ENCODE data around the gene ASCC3.

Gene ASCC3

GRCh38 chr6:100484474-100484873 lies 396.7 kb downstream of the ASCC3 start:
- DNase-seq: no peak

- no peak for DNase-seq
Measured at GRCh38 chr6:100482698-100483097, 398.4 kb downstream of the ASCC3 start.

GRCh38 chr6:100479179-100480035 lies 401.7 kb downstream of the ASCC3 start:
- DNase-seq: peak; percentile 46

DNA sequence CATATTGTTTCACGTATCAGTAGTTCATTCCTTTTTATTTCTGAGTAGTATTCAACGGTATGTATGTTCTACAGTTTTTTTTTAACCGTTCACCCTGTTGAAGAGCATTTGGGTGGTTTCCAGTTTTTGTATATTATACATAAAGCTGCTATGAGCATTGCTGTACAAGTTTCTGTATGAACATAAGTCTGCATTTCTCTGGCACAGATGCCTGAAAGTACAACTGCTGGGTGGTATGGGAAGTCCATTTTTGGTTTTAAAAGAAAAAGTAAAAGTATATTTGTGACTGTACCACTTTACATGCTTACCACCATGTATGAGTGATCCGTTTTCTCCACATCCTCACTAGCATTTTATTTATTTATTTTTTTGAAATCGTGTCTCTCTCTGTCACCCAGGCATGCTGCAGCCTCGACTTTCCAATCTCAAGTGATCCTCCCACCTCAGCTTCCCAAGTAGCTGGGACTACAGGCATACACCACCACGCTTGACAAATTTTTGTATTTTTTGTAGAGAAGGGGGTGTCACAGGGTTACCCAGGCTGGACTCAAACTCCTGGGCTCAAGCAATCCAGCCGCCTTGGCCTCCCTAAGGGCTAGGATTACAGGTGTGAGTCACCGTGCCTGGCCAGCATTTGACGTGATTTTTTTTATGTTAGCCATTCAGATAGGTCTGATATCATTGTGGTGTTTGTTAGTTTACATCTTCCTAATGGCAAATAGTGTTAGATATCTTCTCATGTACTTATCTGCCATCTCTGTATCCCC lies 405.4 kb downstream of the ASCC3 start:
- no peak for DNase-seq

- DNase-seq: no peak
Measured at GRCh38 chr6:100473182-100473581, 407.9 kb downstream of the ASCC3 start.

- peak; percentile 82 for DNase-seq
Measured at GRCh38 chr6:100472674-100473073, 408.5 kb downstream of the ASCC3 start.

GRCh38 chr6:100470422-100471120 lies 410.6 kb downstream of the ASCC3 start:
- no peak for DNase-seq

- DNase-seq: no peak
Measured at GRCh38 chr6:100469101-100469859, 411.8 kb downstream of the ASCC3 start.

DNA sequence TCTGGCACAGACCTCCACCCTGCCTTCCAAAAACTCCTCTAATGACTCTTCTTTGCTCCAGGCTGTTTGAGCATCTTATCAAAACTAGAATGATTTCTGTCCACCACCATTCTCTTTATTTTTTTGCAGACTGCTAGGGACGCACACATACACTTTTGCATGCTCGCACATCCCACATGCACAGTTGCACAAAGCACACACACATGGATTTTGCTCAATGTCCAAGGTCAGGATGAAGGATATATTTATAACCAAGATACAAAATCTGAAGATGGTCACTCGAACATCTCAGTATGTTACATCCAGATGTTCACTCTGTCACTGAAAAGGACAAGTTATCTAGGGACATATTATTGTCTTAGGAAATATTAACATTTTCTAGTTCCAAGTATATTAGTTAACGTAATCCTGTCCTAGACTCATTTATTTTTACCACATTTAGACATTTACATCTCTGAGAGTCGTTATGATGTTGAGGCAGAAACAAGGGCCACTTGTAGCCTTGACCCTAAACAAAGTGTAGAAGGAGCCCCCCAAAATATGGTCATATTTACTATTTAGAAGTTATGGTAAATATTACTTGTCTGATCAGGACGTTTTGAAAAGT lies 413.0 kb downstream of the ASCC3 start:
- DNase-seq: no peak

- no peak for DNase-seq
Measured at GRCh38 chr6:100467129-100468015, 413.8 kb downstream of the ASCC3 start.

GRCh38 chr6:100466410-100467128 lies 414.6 kb downstream of the ASCC3 start:
- DNase-seq: no peak

- DNase-seq: no peak
Measured at GRCh38 chr6:100465701-100466409, 415.3 kb downstream of the ASCC3 start.

- peak; percentile 96 for DNase-seq
Measured at GRCh38 chr6:100464903-100465700, 416.0 kb downstream of the ASCC3 start, which contains the start of gene SIM1. TSS of gene SIM1 (minus strand) at chr6:100464921. CDS start at chr6:100463468, 1,453 bp downstream.

DNA sequence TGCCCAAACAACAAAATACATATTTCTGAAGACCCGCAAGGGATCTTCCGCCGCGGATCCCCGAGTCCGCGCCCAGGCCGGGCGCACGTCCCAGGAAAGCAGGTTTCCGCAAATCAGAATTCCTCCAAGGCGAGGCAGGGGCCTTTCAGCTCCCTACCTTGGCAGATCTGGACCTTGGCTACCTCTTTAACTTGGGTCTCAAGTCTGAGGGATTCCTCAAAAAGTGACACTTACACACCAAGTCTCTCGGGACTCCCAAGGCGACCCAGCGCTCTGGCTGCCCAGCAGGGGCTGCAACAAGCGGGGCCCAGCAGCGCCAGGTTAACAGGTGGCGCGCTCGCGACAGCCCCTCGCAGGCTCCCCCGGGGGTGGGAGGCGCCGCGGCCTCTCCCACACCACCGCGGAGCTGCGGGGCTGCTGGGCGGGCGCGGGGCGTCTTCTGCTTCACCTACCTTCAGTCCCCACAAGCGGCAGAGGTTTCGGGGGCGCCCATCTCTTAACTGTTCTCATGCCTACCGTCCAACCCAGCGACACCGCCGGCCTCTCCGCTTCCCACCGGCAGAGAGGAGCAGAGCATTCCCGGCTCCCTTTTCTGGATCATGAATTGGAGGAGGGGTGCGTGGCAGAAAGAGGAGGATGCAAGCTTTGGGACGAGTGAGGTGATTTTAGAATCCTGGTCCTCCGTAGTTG lies 416.8 kb downstream of the ASCC3 start:
- no peak for DNase-seq

DNA sequence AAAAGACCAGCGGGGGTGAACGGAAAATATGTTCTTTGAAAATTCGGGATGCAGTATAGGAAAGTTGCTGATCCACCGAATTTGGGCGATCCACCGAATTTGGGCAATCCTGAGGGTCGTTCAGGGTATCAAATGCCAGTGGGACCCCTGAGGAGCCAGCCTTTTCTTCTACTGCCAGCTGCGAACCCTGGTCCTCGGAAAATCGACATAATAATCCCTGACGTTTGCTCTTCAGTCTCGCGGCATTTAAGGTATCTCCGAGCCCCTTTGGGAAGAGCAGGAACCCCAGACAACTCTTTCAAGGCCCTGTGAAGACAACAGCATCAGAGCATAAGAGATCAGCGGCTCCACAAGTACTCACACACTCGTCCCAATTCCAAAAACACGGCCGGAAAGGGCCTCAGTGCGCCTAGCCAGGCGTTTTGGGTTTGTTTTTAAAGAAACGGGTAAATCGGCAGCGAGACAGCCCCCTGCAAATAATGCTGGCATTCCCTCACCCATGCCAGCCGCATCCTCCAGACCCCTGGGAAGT lies 417.4 kb downstream of the ASCC3 start:
- DNase-seq: peak; percentile 53

- no peak for DNase-seq
Measured at GRCh38 chr6:100462706-100463629, 418.2 kb downstream of the ASCC3 start.

All from fibroblast of skin of right quadriceps (primary cell).